ENCODE data around the gene GOSR2.

DNA sequence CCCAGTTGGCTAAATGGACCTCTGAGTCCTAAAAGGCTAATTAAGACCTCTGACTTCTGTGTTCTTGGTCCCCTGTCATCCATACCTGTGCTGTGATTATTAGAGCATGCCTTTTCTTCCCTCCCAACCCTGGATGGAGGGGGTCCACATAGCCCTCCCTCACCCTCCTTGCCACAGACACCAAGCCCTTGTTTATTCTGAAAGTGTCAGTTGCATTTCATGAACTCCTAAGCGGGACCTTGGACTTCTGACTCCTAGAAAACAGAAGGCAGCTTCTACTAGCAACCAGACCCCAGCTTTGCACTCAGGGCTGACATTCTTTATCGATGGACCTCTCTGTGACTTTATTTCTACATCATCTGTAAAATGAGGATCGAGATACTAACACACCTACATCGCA lies 33.4 kb upstream of the GOSR2 start:
- TF ChIP-seq, protein P1, sequence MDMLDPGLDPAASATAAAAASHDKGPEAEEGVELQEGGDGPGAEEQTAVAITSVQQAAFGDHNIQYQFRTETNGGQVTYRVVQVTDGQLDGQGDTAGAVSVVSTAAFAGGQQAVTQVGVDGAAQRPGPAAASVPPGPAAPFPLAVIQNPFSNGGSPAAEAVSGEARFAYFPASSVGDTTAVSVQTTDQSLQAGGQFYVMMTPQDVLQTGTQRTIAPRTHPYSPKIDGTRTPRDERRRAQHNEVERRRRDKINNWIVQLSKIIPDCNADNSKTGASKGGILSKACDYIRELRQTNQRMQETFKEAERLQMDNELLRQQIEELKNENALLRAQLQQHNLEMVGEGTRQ (IDR thresholded peaks at IDR 0.05; ENCODE audit: low read depth, low read length) = no peak
- TF ChIP-seq CHD1 (IDR thresholded peaks at IDR 0.05; ENCODE audit: low read depth, low read length) (no peak), MXI1 (IDR thresholded peaks at IDR 0.05; ENCODE audit: borderline replicate concordance, low read depth, low read length) (no peak), MAFK (IDR thresholded peaks at IDR 0.05; ENCODE audit: low read depth, low read length) (no peak), BHLHE40 (IDR thresholded peaks at IDR 0.05; ENCODE audit: low read depth, low read length) (no peak), RAD21 (IDR thresholded peaks at IDR 0.05; ENCODE audit: low read length) (no peak), POLR2A (IDR thresholded peaks at IDR 0.05; ENCODE audit: low read depth, low read length) (no peak), CEBPB (IDR thresholded peaks at IDR 0.05; ENCODE audit: low read depth, low read length) (no peak), NFE2L2 (IDR thresholded peaks at IDR 0.05; ENCODE audit: low read depth, low read length) (no peak)
- TF ChIP-seq, protein P2, sequence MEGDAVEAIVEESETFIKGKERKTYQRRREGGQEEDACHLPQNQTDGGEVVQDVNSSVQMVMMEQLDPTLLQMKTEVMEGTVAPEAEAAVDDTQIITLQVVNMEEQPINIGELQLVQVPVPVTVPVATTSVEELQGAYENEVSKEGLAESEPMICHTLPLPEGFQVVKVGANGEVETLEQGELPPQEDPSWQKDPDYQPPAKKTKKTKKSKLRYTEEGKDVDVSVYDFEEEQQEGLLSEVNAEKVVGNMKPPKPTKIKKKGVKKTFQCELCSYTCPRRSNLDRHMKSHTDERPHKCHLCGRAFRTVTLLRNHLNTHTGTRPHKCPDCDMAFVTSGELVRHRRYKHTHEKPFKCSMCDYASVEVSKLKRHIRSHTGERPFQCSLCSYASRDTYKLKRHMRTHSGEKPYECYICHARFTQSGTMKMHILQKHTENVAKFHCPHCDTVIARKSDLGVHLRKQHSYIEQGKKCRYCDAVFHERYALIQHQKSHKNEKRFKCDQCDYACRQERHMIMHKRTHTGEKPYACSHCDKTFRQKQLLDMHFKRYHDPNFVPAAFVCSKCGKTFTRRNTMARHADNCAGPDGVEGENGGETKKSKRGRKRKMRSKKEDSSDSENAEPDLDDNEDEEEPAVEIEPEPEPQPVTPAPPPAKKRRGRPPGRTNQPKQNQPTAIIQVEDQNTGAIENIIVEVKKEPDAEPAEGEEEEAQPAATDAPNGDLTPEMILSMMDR (conservative IDR thresholded peaks at IDR 0.05; ENCODE audit: low read depth, low read length) = no peak
- TF ChIP-seq, protein P3, sequence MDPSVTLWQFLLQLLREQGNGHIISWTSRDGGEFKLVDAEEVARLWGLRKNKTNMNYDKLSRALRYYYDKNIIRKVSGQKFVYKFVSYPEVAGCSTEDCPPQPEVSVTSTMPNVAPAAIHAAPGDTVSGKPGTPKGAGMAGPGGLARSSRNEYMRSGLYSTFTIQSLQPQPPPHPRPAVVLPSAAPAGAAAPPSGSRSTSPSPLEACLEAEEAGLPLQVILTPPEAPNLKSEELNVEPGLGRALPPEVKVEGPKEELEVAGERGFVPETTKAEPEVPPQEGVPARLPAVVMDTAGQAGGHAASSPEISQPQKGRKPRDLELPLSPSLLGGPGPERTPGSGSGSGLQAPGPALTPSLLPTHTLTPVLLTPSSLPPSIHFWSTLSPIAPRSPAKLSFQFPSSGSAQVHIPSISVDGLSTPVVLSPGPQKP (IDR thresholded peaks at IDR 0.05; ENCODE audit: borderline replicate concordance, low read depth, low read length) = no peak
